Measurements from ENCODE around the gene ERICH6.

The ERICH6 gene

DNA sequence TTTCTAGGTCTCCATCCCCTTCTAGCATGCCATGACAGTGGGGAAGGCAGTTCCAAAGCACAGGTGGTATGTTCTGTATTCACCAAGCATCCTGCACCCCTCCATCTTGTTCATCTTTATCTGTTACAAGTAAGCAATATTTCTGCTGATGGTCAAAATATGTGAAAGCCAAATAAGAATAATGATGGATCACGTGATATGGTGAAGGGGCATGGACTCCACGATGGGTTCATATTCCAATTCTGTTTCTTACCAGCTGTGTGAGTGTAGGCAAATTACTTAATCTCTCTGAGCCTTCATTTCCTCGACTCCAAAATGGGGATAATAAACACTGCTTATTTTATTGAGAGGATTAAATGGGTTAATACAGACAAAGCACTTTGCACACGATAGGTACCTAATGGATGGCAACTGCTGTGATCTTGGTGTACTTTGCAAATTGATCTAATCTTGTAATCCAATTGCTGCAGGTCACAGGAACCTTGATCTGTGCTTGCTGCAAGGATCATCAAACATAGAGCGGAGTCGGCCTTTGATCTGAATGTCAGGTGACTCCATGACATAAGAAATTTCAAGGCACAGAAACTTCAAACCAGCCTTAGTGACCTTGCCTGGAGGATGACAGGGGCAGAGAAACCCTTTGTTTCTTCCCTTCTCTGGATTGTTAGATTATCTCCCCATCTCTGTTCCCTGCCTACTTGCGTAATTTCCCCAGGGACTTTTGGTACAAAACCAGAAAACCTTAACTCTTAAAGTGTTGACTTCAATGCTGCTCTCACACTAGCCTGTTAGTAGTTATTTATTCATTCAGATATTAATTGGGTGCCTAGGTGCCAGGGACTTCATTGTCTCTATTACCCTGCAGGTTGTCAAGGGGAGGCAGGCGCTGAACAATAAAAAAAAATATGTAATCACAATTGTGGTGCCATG, 33.4 kb upstream of the ERICH6 start:
- DNase-seq: no peak

GRCh38 chr3:150736316-150736719, 32.6 kb upstream of the ERICH6 start:
- DNase-seq: no peak

DNA sequence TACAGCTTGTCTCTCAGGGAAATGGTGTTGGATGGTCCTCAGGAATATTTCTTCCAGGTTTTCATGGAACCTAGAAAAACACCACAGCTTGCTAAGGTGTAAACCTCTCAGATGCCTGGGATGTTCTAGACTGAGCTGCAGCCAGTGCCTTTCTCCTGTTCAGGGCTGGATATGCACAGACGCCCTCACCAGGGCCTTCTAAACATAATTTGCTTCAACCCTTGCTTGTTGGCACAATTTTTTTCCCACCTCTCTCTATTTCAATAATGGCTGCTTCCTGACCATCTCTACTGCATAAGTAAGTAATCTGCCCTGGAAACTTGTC, 31.0 kb upstream of the ERICH6 start:
- no peak for DNase-seq

- no peak for DNase-seq
Measured at GRCh38 chr3:150733936-150734794, 30.4 kb upstream of the ERICH6 start.

DNA sequence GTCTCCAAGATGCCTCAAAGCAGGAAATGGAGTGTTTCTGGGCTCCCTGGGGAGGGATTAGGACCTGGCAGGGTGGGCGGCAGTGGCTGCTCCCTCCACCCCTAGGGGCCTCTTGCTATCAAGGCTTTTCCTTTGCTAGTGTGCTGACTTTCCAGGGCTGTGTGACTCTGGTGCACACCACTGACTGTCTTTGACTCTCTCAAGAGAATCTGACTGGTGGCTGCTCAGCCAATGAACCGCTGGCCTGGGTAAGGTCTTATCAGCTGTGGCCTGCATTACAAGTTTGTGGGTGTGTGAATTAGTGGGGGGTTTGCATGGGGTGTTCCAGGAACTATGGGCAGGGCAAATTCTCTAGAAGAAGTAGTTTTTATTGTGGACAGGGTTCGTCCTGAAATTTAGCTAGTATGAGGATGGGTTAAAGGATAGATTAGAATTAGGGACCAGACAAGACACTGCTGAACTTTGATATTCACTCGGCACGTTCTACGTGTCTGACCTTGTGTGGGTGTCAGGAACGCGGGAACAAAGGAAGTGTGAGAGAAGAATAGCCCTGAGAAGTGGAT, 29.7 kb upstream of the ERICH6 start:
- DNase-seq: no peak

DNA sequence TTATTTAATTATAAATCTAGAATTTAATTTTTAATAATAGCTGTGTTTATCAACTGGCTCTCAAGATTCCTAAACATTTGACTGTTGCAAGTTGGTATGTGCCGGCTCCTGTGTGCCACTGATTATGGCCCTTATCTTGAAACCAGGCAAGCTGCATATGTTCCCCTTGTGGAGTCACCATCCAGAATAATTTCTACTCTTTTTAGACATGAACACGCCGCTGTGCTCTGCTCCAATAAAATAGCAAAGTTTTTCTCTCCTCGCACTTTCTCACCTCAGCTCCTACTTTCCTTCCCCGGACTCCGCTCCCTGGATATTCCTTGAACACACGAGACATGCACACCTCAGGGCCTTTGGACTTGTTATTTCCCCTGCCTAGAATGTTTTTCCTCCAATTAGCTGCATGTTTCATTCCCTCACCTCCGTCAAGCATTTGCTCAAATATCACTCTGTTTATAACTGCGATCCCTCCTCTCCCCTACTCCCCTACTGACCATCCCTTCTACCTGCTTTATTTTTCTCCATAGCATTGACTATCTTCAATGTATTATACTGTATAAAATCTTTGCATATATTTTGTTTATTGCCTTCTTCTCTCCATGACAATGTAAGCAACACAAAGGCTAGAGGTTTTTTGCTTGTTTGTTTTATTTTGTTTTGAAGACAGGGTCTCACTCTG, 26.1 kb upstream of the ERICH6 start:
- no peak for DNase-seq

DNA sequence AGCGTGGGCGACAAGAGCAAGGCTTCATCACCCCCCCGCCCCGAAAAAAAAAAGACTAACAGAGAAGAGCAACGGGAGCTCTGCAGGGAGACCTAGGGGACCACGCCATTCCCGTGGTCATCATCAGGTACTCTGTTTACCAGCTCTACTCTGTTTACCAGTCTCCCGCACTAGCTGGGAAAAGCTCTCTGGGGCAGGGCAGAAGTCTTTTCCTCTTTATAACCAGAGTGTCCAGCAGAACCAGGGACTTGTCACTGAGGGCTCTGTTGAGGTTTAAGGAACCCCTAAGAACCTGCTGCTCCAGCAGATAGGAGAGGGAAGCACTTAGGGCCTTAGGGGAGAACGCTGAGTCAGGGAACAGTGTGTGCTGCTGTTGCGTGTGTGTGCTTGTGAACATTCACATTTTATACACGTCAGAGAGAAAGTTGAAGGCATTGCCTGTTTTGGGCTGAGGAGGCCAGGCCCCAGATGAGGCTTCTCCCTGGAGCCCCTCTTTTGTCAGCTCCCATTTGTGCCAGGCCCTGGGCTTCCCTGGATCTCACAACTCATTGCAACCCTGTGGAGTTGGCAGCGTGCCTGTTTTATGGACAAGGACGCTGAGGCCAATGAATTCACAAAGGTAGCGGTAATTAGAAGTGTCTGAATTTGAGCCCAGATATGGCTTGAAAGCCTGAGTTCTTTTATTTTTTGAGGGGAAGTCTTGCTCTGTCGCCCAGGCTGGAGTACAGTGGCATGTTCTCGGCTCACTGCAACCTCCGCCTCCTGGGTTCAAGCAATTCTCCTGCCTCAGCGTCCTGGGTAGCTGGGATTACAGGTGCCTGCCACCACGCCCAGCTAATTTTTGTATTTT, 24.2 kb upstream of the ERICH6 start:
- DNase-seq: no peak

DNA sequence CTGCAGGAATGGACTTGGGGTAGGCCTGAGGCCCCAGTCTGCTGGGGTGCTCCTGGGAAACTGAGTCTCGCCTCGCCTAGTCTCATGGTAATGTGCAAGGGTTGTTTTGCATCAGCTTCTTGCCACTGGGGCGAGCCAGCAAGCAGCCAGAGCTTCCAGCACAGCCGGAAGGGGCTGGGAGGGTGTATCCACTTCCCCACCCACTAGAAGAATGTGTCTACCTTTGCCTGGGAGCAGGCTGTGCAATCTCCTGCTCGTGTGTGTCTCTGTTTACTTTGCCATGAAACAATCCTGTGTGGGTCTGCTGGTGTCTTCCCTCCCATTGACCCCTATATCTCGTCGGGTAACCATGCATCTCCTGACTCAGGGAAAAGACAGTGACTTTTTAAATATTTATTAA, 21.8 kb upstream of the ERICH6 start:
- DNase-seq: no peak

DNA sequence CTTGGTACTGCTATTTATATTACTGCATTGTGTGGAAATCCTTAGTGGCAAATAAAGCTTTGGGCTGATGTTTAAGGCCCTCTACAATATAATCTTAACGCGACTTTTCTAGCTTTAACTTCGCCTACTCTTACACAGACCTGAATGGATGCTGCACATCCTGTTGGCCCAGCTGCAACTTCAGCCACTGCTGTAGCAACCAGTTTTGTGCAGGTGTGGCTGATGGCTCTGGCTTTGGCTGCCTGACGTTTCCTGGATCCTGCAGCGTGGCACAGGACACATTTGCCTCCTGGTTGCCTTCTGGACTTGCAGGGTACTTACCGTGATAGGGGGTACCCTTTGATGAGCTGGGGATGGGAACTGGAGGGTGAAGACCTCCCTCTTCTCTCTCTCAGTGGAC, 20.2 kb upstream of the ERICH6 start:
- DNase-seq: no peak

DNA sequence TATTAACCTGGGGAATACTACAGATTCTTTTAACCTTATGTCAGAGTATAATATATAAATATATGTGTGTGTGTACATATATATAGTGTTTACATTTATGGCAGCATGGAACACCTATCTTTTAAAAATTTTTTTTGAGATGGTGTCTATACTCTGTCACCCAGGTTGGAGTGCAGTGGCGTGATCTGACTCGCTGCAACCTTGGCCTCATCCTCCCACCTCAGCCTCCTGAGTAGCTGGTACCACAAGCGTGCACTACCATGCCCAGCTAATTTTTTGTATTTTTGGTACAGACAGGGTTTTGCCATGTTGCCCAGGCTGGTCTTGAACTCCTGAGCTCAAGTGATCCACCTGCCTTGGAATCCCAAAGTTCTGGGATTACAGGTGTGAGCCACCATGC, 18.5 kb upstream of the ERICH6 start:
- no peak for DNase-seq

GRCh38 chr3:150721285-150722130, 17.8 kb upstream of the ERICH6 start:
- DNase-seq: no peak

DNA sequence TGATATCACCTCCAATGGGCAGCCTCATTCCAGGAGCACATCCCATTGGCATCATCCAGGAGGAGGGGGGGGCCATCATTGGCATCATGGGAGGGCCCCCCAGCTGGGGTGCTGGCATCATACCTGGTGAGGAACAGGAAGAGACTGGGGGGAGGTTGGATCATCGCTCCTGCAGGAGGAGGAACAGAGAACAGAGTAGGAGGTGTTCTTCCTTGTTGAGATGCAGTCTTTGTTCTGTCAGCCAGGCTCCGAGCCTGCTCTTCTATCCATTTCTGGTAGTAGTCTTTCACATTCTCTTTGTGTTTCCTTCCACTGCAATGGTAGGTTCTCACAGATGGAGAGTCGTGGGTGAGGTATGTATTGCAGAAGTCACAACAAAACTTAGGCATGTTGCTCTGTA, 16.7 kb upstream of the ERICH6 start:
- DNase-seq: no peak

DNA sequence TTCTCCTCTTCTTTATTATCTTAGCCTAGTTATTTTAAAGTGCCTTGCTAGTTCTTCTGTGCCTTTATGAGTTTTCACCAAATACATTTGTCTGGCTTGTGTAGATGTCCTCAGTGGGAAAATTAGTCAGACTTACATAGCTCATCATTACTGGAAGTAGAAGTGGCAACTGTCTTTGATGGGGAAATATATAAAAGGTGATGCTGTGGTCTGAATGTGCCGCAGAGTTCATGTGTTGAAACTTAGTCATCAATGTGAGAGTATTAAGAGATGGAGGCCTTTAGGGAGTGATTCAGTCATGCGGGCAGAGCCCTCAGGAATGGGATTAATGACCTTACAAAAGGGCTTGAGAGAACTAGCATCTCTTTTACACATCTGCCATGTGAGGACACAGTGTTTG, 6.4 kb upstream of the ERICH6 start:
- no peak for DNase-seq

DNA sequence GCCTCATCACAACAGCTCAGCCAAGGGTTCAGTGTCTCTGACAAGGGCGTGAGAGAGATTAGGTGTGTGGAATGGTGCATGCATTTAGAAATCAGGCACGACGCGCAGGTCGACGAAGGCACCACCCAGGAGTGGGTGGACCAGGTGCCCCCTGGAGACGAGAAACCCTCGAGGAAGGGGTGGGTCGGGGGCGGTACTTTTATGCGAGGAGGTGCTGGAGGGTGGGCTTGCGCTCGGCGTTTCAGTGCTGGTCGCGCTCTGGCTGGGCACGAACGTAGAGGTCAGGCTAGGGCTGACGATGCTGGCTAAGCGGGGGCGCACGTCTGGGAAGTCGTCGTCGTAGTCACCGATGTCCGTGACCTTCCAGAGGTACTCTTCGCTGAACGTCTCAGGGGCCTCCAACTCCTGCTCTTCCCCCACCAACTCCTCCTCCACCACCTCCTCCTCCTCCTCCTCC, 393 bp downstream of the ERICH6 start:
- DNase-seq: peak; percentile 54

DNA sequence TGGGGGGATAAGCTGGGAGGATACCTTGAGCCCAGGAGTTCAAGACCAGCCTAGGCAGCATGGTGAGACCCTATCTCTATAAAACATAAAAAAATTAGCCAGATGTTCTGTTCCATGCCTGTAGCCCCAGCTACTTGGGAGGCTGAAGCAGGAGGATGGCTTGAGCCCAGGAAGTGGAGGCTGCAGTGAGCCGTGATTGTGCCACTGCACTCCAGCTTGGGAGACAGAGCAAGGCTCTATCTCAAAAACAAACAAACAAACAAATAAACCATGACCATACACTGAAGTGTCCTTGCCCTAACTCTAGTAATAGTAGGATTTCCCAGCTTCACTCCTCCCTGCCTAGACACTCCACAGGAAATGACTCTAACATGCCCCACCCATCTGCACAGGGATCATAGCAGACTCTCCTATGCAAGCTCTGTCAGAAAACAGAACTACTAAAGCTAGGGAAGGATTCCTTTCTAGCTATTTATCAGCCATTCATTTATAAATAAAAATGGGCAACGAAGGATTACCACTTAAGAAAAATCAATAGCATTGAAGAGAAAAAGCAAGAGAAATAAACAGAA, 4.6 kb downstream of the ERICH6 start:
- DNase-seq: no peak

GRCh38 chr3:150697646-150698045, 6.1 kb downstream of the ERICH6 start:
- DNase-seq: no peak

DNA sequence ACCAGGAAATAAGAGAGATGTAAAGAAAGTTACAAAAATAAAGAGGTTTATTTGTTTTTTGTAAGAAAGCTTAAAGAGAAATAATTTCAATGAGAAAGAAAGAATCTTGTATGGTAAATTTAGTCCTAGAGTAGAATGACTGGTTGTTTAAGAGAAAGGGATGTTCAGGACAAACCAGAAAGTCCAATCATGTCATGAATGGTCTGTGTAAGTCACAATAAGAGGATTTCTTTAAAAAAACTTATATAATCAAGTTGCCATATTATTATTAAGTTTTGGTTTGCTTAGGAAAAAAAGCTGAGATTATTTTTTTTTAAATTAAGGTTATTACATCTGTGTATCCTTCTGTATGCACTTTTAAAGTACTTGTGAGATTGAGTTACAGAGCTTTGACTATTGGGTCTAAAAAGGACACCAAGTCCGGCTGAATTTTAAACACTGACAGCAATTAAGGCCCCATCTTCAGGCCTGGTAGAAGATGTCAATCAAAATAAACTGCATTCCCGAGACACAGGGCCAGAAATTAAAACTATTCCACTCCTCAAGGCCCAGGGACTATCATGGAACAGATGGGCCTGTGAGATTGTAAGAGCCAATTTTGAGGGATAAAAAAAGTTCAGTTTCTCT, 12.2 kb downstream of the ERICH6 start:
- no peak for DNase-seq

- no peak for DNase-seq
Measured at GRCh38 chr3:150687613-150688012, 16.1 kb downstream of the ERICH6 start.

DNA sequence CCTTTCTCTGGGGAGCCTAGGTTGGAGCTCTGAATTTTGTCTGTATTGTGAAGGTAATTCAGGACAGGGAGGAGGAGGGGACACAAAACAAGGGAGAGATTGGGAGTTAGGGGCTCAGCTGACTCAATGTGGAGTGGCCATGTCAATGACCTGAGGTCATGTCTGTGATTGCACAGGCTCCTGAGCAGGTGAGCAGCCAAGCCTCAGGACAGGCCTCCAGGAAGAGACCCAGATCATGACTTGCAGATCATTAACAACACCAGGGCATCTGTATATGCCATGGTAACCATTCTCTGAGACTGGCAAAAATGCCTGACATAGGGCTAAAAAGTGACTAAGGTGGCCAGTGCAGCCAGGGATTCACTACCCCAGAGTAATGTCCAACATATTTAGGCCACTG, 20.9 kb downstream of the ERICH6 start:
- DNase-seq: no peak

DNA sequence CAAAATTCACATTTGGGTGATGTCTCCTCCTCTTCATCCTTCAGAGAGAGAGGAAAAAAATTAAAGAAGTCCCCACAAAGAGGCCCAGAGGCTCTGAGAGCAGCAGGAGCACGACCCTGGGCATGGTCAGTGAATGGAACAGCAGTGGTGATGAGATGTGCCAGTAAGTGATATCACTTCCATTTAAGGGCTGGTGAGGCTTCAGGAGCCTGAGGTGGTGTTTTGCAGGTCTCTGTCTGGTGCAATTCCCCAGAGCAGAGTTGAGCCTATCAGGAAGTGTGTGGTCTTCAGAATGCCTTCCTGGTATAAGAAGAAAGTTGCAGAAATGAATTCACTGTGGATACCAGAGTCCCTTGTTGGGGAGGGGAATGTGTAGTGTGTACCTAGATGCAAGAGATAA, 21.4 kb downstream of the ERICH6 start:
- no peak for DNase-seq

Data from activated CD8-positive, alpha-beta memory T cell treated with anti-CD3 and anti-CD28 coated beads, Interleukin-2, amount 50 U/mL, for 4 hours (primary cell).